Activated CD4-positive, CD25-positive, alpha-beta regulatory T cell treated with anti-CD3 and anti-CD28 coated beads, Interleukin-2, amount 50 U/mL, for 72 hours (primary cell): ENCODE data around the gene DPP9.
"Not testable (repeated sequence)": the region's sequence is repeated elsewhere in the genome, so short reads cannot be mapped to it uniquely, and the experiment has no call there.

Source experiments
- DNase-seq: peaks from one replicate; pipeline ENCODE4 v3.0.0; 2021

DPP9 gene

GRCh38 chr19:4723595-4724514, at the start of gene DPP9:
TSS of gene DPP9 (minus strand) at chr19:4723842. CDS start at chr19:4719906, 3,936 bp downstream.
- peak; percentile 94 for DNase-seq

DNA sequence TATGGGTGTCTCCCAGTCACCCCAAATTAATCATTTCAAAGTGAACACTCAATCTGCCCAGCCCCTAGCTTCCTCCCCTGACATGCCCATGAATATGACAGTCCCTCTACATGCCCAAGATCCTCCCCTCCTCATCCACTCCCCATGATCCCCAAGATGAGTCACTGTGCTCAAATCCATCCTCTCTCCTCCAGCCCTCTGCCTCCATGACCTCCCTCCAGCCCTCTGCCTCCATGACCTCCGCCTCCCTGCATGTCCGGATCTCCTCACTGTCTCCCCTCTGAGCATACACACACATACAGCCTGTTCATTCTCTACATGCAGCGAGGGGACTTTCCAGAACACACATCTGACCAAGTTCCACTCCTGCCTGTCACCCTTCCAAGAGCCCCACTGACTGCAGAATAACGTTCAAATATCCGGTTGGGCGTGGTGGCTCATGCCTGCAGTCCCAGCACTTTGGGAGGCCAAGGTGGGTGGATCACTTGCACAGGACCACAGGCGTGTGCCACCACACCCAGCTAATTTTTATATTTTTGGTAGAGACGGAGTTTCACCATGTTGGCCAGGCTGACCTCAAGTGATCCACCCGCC, 49.5 kb upstream of the DPP9 start:
- no peak for DNase-seq

GRCh38 chr19:4772566-4772965, 48.9 kb upstream of the DPP9 start:
- DNase-seq, result no peak

DNA sequence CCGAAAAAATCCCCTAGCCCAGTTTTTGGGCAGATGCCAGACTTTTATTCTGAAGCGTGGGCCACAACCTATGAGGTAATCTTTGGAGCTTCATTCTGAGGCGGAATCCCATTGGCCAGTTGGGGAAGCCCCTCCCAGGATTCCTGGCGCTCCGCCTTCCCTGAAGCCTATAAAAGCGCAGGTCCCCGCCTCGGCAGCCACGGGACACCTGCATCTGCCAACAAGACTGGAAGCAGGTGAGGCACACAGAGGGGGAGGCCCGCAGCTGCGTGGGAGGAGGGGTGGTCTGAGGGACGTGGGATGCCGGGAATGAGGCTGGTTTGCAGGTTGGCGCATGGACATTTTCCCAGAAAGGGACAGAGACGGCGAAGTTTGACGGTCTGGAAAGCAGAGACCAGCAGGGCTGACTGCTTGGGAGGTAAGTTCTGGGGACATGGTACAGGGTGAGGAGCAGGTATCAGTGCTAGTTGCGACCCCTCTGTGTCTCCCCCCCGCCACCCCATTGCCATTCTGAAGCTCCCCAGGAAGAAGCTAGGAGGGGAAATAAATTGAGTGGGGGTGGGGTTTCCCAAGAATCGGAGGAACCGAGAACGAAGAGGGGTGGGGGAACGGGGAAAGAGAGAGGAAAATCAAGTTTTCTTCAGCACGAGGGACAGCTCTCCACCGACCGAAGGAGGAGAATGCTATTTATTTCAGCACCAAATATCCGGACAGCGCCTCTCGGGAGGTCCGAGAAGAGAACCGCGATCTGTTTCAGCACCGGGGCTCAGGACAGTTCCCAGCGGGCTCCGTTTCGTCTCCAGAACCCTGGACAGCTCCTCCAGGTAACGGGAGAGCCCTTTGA, 45.5 kb upstream of the DPP9 start:
- DNase-seq, result peak; percentile 63

GRCh38 chr19:4764393-4764660, 40.7 kb upstream of the DPP9 start:
- no peak for DNase-seq

- DNase-seq, result no peak
Measured at GRCh38 chr19:4763021-4763420, 39.4 kb upstream of the DPP9 start.

DNA sequence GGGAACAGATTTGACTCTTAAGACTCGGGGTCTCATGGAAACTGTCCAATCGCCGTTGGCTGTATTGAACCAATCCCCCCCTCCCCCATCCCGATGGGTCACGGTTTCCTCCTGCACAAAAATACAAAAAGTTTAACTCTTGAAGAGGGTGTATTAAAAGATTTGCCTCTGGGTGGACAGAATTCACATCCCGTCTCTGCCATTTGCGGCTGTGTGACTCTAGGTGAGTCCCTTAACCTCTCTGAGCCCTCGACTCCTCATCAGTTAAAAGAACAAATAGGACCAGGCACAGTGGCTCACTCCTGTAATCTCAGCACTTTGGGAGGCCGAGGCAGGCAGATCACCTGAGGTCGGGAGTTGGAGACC, 36.6 kb upstream of the DPP9 start:
- DNase-seq, result no peak

GRCh38 chr19:4759388-4760284, 36.0 kb upstream of the DPP9 start:
- DNase-seq, result peak; percentile 81

- DNase-seq, result no peak
Measured at GRCh38 chr19:4758659-4759058, 35.0 kb upstream of the DPP9 start.

DNA sequence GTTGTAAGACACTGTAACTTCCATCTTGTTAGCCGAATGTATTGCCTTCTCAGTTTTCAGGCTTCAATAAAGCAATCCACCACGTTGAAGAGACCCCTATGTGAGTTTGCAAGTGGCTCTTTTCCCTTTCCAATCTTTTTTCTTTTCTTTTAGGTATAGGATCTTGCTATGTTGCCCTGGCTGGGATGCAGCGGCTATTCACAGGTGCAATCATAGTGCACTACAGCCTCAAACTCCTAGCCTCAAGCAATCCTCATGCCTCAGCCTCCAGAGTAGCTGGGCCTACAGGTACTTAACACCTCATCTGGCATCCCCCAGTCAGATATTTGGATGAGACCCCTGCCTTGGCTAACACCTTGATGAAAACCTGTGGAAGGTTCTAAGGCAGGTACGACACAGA, 34.4 kb upstream of the DPP9 start:
- no peak for DNase-seq

DNA sequence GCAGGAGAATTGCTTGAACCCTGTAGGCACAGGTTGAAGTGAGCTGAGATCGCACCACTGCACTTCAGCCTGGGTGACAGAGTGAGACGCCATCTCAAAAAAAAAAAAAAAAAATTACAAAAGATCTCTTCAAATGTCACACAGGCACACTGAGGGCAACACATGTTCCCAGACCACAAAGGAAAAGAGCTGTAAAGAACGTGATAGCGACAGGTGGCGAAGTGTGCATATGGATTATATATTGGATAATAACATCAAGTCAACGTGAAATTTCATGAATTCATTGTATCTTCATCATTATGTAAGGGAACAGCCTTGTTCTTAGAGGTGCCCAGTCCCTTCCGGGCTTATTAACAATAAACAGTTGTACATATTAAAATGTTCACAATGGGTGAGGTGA, 31.8 kb upstream of the DPP9 start:
- no peak for DNase-seq

GRCh38 chr19:4754248-4754647, 30.6 kb upstream of the DPP9 start:
- DNase-seq, result no peak

DNA sequence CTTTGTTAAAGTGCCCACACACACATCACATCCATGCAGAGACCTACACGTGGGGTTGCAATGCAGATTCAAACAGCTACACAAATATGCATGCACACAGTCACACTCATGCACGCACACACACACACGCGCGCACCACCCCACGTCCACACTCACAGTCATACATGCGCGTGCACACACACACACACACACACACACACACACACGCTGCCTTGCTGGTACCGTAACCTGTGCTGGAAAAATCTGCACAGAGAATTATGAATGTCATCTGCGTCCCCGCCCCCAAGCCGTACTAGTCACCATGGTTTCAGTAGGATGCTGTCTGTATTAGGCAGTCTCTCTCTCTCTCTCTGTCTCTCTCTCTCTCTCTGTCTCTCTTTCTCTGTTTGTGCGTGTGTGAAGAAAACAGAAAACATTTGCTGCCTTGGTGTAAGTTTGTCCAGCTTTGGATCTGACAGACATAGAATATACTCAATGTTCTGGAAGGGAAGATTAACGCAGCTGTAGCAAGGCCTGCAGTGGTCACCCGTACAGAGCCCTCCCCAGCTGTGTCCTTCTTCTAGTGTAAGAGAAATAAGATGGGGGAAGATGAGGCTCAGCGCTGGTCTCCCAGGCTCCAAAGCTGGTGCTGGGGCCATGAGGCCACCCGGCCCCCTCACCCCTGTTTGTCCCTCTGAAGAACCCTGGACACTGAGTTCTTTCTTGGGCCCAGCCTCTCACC, 26.4 kb upstream of the DPP9 start:
- DNase-seq, result no peak

DNA sequence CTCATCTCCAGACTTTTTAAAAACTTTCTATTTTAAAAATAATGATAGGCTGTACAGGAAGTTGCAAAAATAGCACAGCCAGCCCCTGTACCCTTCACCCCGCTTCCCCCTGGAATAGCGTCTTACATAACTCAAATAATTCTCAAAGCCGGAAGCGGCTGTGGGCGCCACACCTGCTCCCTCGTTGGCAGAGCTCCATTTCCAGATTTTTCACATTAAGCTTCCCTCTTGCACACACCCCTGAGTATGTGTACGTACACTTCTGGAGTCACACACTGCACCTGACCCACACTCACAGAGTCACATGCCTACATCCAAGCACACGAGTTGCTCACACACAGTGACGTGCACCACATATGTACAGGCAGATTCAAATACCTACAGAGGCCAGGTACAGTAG, 24.9 kb upstream of the DPP9 start:
- DNase-seq, result no peak

GRCh38 chr19:4748185-4748584, 24.5 kb upstream of the DPP9 start:
- DNase-seq, result no peak

- DNase-seq, result no peak
Measured at GRCh38 chr19:4745986-4746385, 22.3 kb upstream of the DPP9 start.

- not testable (repeated sequence) for DNase-seq
Measured at GRCh38 chr19:4745175-4745574, 21.5 kb upstream of the DPP9 start.

- DNase-seq, result no peak
Measured at GRCh38 chr19:4744451-4745174, 21.0 kb upstream of the DPP9 start.

- DNase-seq, result no peak
Measured at GRCh38 chr19:4742723-4743646, 19.3 kb upstream of the DPP9 start.

- no peak for DNase-seq
Measured at GRCh38 chr19:4740092-4740491, 16.4 kb upstream of the DPP9 start.
